Sigmoid colon (tissue), 4 donors: ENCODE measurements around the gene ZNF662.

Experiments
- EP300 ChIP-seq, 4 donors: sonication (generic); formaldehyde crosslinking; IDR thresholded peaks; one replicate each; pipeline ENCODE4 v1.6.1; 2017; ENCODE audit warnings: antibody characterized with exemption in 4 of 4
- POLR2A ChIP-seq, 2 donors: fragments of 450-650 bp; IDR thresholded peaks; one replicate each; pipeline ENCODE4 v1.6.1; 2016; ENCODE audit warnings: antibody characterized with exemption in 2 of 2, mild to moderate bottlenecking in 2 of 2, moderate library complexity in 2 of 2
- TF ChIP-seq, protein P1 (sequence below), 4 experiments: fragments of 450-650 bp in 3 of 4; fragments of 200-600 bp in 1 of 4; IDR thresholded peaks; one replicate each; pipeline ENCODE4 v1.5.1; 2016 to 2019; ENCODE audit warnings: antibody characterized with exemption in 4 of 4, mild to moderate bottlenecking in 3 of 4, moderate library complexity in 2 of 4

DNA sequence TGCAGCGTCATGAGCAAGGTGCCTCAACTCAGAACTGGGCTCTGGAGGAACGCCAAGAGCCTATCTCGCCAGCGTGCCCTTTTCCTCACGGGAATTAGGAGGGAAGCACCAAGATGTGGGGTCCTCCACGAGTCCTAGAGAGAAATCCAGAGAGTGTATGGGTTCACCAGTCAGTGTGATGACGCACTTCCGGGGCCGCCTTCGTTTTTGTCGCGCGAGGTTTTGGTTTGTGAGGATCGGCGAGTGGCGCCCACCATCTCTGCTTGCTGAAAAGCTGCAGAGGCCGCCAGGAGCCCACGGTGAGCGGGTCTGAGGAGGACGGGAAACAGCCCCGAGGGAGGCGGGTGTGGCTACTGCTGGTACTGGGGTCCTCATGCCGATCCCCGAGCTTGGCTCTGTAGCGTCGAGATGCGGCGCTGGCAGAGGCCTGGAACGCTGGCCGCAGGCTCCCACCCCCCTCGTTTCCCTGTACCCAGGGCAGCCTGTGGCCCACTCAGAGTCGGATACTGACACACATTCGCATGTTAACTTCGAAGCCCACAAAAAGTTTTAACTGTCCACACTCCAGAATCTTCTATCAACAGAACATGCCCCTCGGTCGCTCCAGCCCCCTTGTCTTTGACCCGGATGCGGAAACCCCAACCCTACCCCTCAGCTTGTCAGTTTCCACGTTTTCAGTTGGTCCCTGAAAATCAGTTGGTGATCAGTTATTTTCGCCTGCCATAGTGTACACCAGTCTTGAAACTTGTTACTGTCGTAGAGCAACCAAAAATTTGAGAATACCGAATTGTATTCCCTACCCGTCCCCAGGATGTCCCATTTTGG, 30.4 kb downstream of the ZNF662 start:
- TF ChIP-seq, protein P1, sequence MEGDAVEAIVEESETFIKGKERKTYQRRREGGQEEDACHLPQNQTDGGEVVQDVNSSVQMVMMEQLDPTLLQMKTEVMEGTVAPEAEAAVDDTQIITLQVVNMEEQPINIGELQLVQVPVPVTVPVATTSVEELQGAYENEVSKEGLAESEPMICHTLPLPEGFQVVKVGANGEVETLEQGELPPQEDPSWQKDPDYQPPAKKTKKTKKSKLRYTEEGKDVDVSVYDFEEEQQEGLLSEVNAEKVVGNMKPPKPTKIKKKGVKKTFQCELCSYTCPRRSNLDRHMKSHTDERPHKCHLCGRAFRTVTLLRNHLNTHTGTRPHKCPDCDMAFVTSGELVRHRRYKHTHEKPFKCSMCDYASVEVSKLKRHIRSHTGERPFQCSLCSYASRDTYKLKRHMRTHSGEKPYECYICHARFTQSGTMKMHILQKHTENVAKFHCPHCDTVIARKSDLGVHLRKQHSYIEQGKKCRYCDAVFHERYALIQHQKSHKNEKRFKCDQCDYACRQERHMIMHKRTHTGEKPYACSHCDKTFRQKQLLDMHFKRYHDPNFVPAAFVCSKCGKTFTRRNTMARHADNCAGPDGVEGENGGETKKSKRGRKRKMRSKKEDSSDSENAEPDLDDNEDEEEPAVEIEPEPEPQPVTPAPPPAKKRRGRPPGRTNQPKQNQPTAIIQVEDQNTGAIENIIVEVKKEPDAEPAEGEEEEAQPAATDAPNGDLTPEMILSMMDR (IDR thresholded peaks at IDR 0.05): no peak
- no peak for TF ChIP-seq POLR2A (IDR thresholded peaks at IDR 0.05)
- no peak for TF ChIP-seq EP300 (IDR thresholded peaks at IDR 0.05)
